K562 (cell line): ENCODE results near the gene DUSP19. TPM values are rescaled to one million over a fixed set of nuclear protein-coding genes. Genes with fewer than 3 reads are reported as not detected.

Source experiments
- E2F6 ChIP-seq, 2 experiments: IDR thresholded peaks; 2 replicates each; pipeline ENCODE4 v1.6.1; 2011; ENCODE audit warnings: borderline replicate concordance in 1 of 2, control low read depth in 1 of 2, low read depth in 1 of 2, low read length in 1 of 2, mild to moderate bottlenecking in 1 of 2, mixed read lengths in 1 of 2, moderate library complexity in 1 of 2; ENCODE audit not compliant: insufficient read depth in 1 of 2, insufficient read length in 1 of 2, poor library complexity in 1 of 2, severe bottlenecking in 1 of 2; ENCODE audit errors: extremely low read depth in 1 of 2
- GTF2A2 ChIP-seq: IDR thresholded peaks from 2 replicates; pipeline ENCODE4 v1.6.1; 2016; ENCODE audit warnings: mild to moderate bottlenecking, missing genetic modification characterization, missing compliant biosample characterization
- HDAC3 ChIP-seq: fragments of 450-650 bp; IDR thresholded peaks from 2 replicates; pipeline ENCODE4 v1.6.1; 2018; ENCODE audit warnings: borderline replicate concordance, mild to moderate bottlenecking, moderate library complexity; ENCODE audit not compliant: partially characterized antibody
- PHF20 ChIP-seq: fragments of 450-650 bp; IDR thresholded peaks from 2 replicates; pipeline ENCODE4 v1.6.1; 2018; ENCODE audit not compliant: partially characterized antibody
- THAP12 ChIP-seq: fragments of 250-450 bp; sonication (Bioruptor Pico); IDR thresholded peaks from 2 replicates; pipeline ENCODE4 v1.9.0; 2021; ENCODE audit warnings: mild to moderate bottlenecking, inconsistent platforms
- ZNF311 ChIP-seq: fragments of 250-450 bp; sonication (Bioruptor Pico); IDR thresholded peaks from 2 replicates; pipeline ENCODE4 v1.4.0; 2020; ENCODE audit warnings: mild to moderate bottlenecking, moderate library complexity
- ZNF766 ChIP-seq: fragments of 200-800 bp; sonication (Bioruptor generic); conservative IDR thresholded peaks from 2 replicates; pipeline ENCODE4 v1.6.1; 2016; ENCODE audit warnings: missing genetic modification characterization, missing compliant biosample characterization
- polyA plus RNA-seq, 8 experiments: library from polyadenylated mRNA; depleted of rRNA in 4 of 8; stranded (reverse) in 5 of 8; unstranded in 3 of 8; fragments of >200 nt; fragmentation: Nextera tagmentation in 2 of 8; fragmentation: Illumina TruSeq in 1 of 8; extraction: Ambion mirVana in 2 of 8; extraction: Trizol in 1 of 8; gene quantifications; 2 replicates each; pipeline versions ENCODE4 v1.2.1 to v1.2.3, GENCODE V29; 2011 to 2014; ENCODE audit warnings: inconsistent platforms in 1 of 8, missing spikeins in 1 of 8
- total RNA-seq, 7 experiments: library from RNA; depleted of rRNA in 6 of 7; stranded (reverse); fragments of >200 nt in 6 of 7; fragmentation: Illumina TruSeq in 2 of 7; extraction: Trizol in 2 of 7; gene quantifications; 2 replicates each; pipeline versions ENCODE4 v1.2.1 to v1.2.3, GENCODE V29; 2011 to 2021; ENCODE audit warnings: low replicate concordance in 1 of 7
- TF ChIP-seq, protein P1 (sequence below): fragments of 250-450 bp; sonication (Bioruptor Pico); IDR thresholded peaks from 2 replicates; pipeline ENCODE4 v1.4.0; 2020; ENCODE audit warnings: borderline replicate concordance
- TF ChIP-seq, protein P2 (sequence below): fragments of 450-650 bp; formaldehyde crosslinking; IDR thresholded peaks from 2 replicates; pipeline ENCODE4 v1.4.0; 2020; ENCODE audit warnings: mild to moderate bottlenecking, moderate library complexity

Gene DUSP19
- total and polyA plus RNA-seq, 9 of the 15 experiments (the other 6 are each of a cell fraction or from before 2014, with no cell fraction given) = 1.6 to 6.3 (median 3.1) TPM

GRCh38 chr2:183078464-183079138 lies at the start of gene DUSP19 (continued):
- TF ChIP-seq THAP12 (CRISPR knock-in tag) (no peak), ZNF766 (no peak), PHF20 (peak; percentile 97), GTF2A2 (no peak), HDAC3 (no peak), ZNF311 (CRISPR knock-in tag) (no peak), E2F6 (IDR thresholded peaks at IDR 0.05; ENCODE audit: borderline replicate concordance in 1 of 2, extremely low read depth in 1 of 2, insufficient read depth in 1 of 2, insufficient read length in 1 of 2, low read depth in 1 of 2, low read length in 1 of 2, poor library complexity in 1 of 2, severe bottlenecking in 1 of 2) (peak in 1 of 2 experiments; percentile 72)
- TF ChIP-seq, protein P1, sequence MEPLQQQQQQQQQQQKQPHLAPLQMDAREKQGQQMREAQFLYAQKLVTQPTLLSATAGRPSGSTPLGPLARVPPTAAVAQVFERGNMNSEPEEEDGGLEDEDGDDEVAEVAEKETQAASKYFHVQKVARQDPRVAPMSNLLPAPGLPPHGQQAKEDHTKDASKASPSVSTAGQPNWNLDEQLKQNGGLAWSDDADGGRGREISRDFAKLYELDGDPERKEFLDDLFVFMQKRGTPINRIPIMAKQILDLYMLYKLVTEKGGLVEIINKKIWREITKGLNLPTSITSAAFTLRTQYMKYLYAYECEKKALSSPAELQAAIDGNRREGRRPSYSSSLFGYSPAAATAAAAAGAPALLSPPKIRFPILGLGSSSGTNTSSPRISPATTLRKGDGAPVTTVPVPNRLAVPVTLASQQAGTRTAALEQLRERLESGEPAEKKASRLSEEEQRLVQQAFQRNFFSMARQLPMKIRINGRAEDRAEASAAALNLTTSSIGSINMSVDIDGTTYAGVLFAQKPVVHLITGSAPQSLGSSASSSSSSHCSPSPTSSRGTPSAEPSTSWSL (CRISPR knock-in tag) = no peak
- TF ChIP-seq, protein P2, sequence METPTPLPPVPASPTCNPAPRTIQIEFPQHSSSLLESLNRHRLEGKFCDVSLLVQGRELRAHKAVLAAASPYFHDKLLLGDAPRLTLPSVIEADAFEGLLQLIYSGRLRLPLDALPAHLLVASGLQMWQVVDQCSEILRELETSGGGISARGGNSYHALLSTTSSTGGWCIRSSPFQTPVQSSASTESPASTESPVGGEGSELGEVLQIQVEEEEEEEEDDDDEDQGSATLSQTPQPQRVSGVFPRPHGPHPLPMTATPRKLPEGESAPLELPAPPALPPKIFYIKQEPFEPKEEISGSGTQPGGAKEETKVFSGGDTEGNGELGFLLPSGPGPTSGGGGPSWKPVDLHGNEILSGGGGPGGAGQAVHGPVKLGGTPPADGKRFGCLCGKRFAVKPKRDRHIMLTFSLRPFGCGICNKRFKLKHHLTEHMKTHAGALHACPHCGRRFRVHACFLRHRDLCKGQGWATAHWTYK = no peak
